ENCODE measurements around the gene PRDX5.
A peak's percentile ranks its signal among the peaks of the same experiment; 100 is the strongest.
"Not testable (repeated sequence)": the region's sequence is repeated elsewhere in the genome, so short reads cannot be mapped to it uniquely, and the experiment has no call there.

Gene PRDX5

DNA sequence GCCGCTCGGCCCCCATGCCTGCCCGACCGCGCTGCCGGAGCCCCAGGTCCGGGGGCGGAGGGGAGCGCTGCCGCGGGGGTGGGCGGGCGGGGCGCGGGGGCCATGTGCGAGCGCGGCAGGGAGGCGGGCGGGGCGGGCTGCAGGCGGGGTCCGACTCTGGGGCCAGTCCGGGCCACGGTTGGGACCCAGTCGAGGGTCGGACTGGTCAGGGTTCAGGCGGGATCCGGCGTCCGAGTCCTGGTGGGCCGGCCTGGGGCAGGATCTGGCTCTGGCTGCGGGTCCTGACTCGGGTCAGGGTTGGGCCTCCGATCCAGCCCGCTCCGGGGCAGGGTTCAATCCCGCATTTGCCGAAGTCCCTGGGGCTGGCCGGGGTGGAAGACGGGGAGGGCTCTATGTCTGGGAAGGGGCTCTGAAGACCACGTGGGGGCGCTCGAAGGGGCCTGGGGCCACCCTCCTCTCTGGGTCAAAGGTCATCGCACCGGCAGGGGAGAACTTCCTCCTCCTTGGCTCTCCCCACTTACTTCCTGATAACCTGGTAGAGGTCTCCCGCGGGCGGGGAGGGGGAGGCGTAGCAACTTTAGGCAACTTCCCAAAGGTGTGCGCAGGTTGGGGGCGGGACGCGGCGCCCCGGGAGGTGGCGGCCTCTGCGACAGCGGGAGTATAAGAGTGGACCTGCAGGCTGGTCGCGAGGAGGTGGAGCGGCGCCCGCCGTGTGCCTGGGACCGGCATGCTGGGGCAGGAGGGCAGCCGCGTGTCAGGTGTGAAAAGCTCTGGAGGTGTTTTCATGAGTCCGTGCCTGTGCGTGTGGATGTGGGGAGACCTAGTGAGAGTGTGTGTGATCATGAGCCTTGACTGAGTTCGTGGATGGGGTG is 12.0 kb upstream of the PRDX5 start:
- peak overlapping the region; percentile 58 to 82 (median 72) for H3K4me3 ChIP-seq (ENCODE audit: control insufficient read depth in 1 of 7, extremely low read depth in 1 of 7, insufficient read depth in 4 of 7, low read depth in 2 of 7, low read length in 6 of 7)
- DNase-seq, result peak; percentile 58 to 71 (median 62)
- H3K9me3 ChIP-seq (ENCODE audit: control extremely low read depth in 1 of 5, control insufficient read depth in 4 of 5, insufficient read depth in 2 of 5, low read depth in 1 of 5, low read length in 4 of 5), result no peaks in the 10 kb centered on the region
- peaks cover 0 to 8% (median 2%) of the 10 kb centered on the region in 4 experiments for H3K36me3 ChIP-seq (ENCODE audit: control insufficient read depth in 4 of 4, insufficient read depth in 4 of 4, low read length in 3 of 4)
- ChIA-PET POLR2A (interaction anchor here (1.3 to 2.5 kb wide), 3 partner anchors 12 to 99 kb away, joined by 7 to 26 read pairs (median 14); partner anchors contain the start of genes FERMT3, PRDX5 and TRMT112), CTCF (interaction anchor here (1.4 to 2.8 kb wide), 4 partner anchors 11 to 35 kb away, joined by 3 to 14 read pairs (median 13); partner anchors contain the start of genes PRDX5 and TRMT112)
- peaks cover 0 to 6% (median 4%) of the 10 kb centered on the region in 5 experiments for H3K27me3 ChIP-seq (replicated peaks in 2 of 5; ENCODE audit: control insufficient read depth in 4 of 5, insufficient read depth in 5 of 5, low read length in 4 of 5)
- peaks cover 7 to 30% (median 25%) of the 10 kb centered on the region in 4 experiments for H3K4me1 ChIP-seq (ENCODE audit: control extremely low read depth in 1 of 4, control insufficient read depth in 4 of 4, insufficient read depth in 4 of 4, low read length in 3 of 4)
- 0% methylated on average over 32 of the region's 71 CpGs for WGBS (ENCODE audit: insufficient coverage)
- H3K27ac ChIP-seq (ENCODE audit: insufficient read depth in 1 of 2, low read depth in 1 of 2, low read length in 2 of 2, poor library complexity in 1 of 2, severe bottlenecking in 2 of 2), result peak overlapping the region in 1 of 2 experiments; percentile 60

DNA sequence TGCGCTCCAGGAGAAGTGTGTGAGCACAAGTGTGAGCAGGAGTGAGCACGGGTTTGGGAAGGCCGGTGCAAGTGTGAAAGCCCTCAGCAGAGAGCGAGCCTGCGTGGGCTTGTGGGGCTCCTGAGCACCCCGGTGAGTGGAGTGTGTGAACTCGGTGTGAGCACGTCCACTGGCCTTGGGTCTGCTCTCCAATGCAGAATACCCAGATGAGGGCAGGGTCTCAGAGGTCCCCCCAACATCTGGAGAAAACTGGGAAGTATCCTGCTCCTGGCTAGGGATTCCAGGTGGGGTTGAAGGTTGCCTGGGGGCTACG is 11.4 kb upstream of the PRDX5 start:
- H3K27ac ChIP-seq (ENCODE audit: insufficient read depth in 1 of 2, low read depth in 1 of 2, low read length in 2 of 2, poor library complexity in 1 of 2, severe bottlenecking in 2 of 2), result peak overlapping the region in 1 of 2 experiments; percentile 60
- peaks cover 0 to 11% (median 2%) of the 10 kb centered on the region in 4 experiments for H3K36me3 ChIP-seq (ENCODE audit: control insufficient read depth in 4 of 4, insufficient read depth in 4 of 4, low read length in 3 of 4)
- 23% methylated on average over 9 of the region's 9 CpGs for WGBS (ENCODE audit: insufficient coverage)
- ChIA-PET POLR2A (no interaction called here), CTCF (interaction anchor here (1.4 to 2.7 kb wide), 3 partner anchors 10 to 34 kb away, joined by 3 to 14 read pairs (median 13); partner anchors contain the start of genes PRDX5 and TRMT112)
- peaks cover 0 to 5% (median 3%) of the 10 kb centered on the region in 5 experiments for H3K27me3 ChIP-seq (replicated peaks in 2 of 5; ENCODE audit: control insufficient read depth in 4 of 5, insufficient read depth in 5 of 5, low read length in 4 of 5)
- no peaks in the 10 kb centered on the region for H3K9me3 ChIP-seq (ENCODE audit: control extremely low read depth in 1 of 5, control insufficient read depth in 4 of 5, insufficient read depth in 2 of 5, low read depth in 1 of 5, low read length in 4 of 5)
- no peak for DNase-seq
- peak overlapping the region; percentile 58 to 82 (median 72) for H3K4me3 ChIP-seq (ENCODE audit: control insufficient read depth in 1 of 7, extremely low read depth in 1 of 7, insufficient read depth in 4 of 7, low read depth in 2 of 7, low read length in 6 of 7)
- H3K4me1 ChIP-seq (ENCODE audit: control extremely low read depth in 1 of 4, control insufficient read depth in 4 of 4, insufficient read depth in 4 of 4, low read length in 3 of 4), result peaks cover 7 to 26% (median 24%) of the 10 kb centered on the region in 4 experiments

DNA sequence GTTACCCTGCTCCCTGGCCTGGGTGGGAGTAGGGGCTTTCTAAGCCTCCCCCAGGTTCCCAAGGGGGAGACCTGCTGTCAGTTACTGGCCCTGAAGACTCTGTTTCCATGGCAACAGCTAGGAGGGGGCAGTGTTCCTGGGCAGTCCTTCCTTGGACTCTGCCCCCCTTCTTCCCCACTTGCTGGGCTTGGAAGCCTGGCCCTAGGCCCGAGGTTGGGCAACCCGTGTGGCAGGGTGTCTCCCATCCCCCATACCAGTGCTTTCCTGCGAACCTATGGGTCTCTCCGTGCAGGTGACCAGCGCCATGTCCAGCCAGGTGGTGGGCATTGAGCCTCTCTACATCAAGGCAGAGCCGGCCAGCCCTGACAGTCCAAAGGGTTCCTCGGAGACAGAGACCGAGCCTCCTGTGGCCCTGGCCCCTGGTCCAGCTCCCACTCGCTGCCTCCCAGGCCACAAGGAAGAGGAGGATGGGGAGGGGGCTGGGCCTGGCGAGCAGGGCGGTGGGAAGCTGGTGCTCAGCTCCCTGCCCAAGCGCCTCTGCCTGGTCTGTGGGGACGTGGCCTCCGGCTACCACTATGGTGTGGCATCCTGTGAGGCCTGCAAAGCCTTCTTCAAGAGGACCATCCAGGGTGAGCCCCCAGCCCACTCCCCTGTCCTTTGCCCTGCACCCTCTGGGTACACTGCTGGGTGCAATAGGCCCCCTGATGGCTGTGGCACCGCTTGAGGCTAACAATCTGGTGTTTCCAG is 10.9 kb upstream of the PRDX5 start:
- Histone ChIP-seq H3K27ac (ENCODE audit: insufficient read depth in 1 of 2, low read depth in 1 of 2, low read length in 2 of 2, poor library complexity in 1 of 2, severe bottlenecking in 2 of 2) (peak overlapping the region in 1 of 2 experiments; percentile 60), H3K36me3 (ENCODE audit: control insufficient read depth in 4 of 4, insufficient read depth in 4 of 4, low read length in 3 of 4) (peaks cover 0 to 11% (median 2%) of the 10 kb centered on the region in 4 experiments), H3K9me3 (ENCODE audit: control extremely low read depth in 1 of 5, control insufficient read depth in 4 of 5, insufficient read depth in 2 of 5, low read depth in 1 of 5, low read length in 4 of 5) (no peaks in the 10 kb centered on the region), H3K27me3 (replicated peaks in 2 of 5; ENCODE audit: control insufficient read depth in 4 of 5, insufficient read depth in 5 of 5, low read length in 4 of 5) (peaks cover 0 to under 1% (median 0%) of the 10 kb centered on the region in 5 experiments), H3K4me1 (ENCODE audit: control extremely low read depth in 1 of 4, control insufficient read depth in 4 of 4, insufficient read depth in 4 of 4, low read length in 3 of 4) (peaks cover 7 to 26% (median 24%) of the 10 kb centered on the region in 4 experiments), H3K4me3 (ENCODE audit: control insufficient read depth in 1 of 7, extremely low read depth in 1 of 7, insufficient read depth in 4 of 7, low read depth in 2 of 7, low read length in 6 of 7) (peak overlapping the region in 5 of 7 experiments; percentile 72 to 82 (median 77))
- CTCF ChIA-PET, result interaction anchor here (0.7 to 2.7 kb wide), 5 partner anchors 10 to 306 kb away, joined by 3 to 14 read pairs (median 4); partner anchors contain the start of genes PRDX5 and TRMT112
- POLR2A ChIA-PET, result no interaction called here
- 96% methylated on average over 3 of the region's 15 CpGs for WGBS (ENCODE audit: insufficient coverage)
- no peak for DNase-seq

DNA sequence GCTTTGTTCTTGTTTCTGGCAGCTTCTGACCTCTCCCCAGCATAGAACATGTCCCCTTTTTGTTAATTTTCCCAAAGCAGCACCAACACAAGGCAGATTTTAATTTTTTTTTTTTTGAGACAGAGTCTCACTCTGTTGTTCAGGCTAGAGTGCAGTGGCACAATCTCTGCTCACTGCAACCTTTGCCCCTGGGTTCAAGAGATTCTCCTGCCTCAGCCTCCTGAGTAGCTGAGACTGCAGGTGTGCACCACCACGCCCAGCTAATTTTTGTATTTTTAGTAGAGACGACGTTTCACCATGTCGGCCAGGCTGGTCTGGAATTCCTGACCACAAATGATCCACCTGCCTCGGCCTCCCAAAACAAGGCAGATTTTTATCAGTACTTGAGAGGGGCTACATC is 10.1 kb upstream of the PRDX5 start:
- POLR2A ChIA-PET, result not testable (repeated sequence)
- CTCF ChIA-PET, result interaction anchor here (1.1 to 2.7 kb wide), 4 partner anchors 9 to 38 kb away, joined by 4 to 14 read pairs (median 8); partner anchors contain the start of genes PRDX5 and TRMT112
- WGBS (ENCODE audit: insufficient coverage), result 98% methylated on average over 5 of the region's 5 CpGs

GRCh38 chr11:64312947-64313346 is 5.0 kb upstream of the PRDX5 start:
- Histone ChIP-seq H3K4me3 (ENCODE audit: control insufficient read depth in 1 of 7, extremely low read depth in 1 of 7, insufficient read depth in 4 of 7, low read depth in 2 of 7, low read length in 6 of 7) (no peak overlapping the region), H3K4me1 (ENCODE audit: control extremely low read depth in 1 of 4, control insufficient read depth in 4 of 4, insufficient read depth in 4 of 4, low read length in 3 of 4) (peaks cover 0 to 18% (median 14%) of the 10 kb centered on the region in 4 experiments), H3K27me3 (replicated peaks in 2 of 5; ENCODE audit: control insufficient read depth in 4 of 5, insufficient read depth in 5 of 5, low read length in 4 of 5) (no peaks in the 10 kb centered on the region), H3K36me3 (ENCODE audit: control insufficient read depth in 4 of 4, insufficient read depth in 4 of 4, low read length in 3 of 4) (peaks cover 13 to 46% (median 19%) of the 10 kb centered on the region in 4 experiments), H3K9me3 (ENCODE audit: control extremely low read depth in 1 of 5, control insufficient read depth in 4 of 5, insufficient read depth in 2 of 5, low read depth in 1 of 5, low read length in 4 of 5) (no peaks in the 10 kb centered on the region), H3K27ac (ENCODE audit: insufficient read depth in 1 of 2, low read depth in 1 of 2, low read length in 2 of 2, poor library complexity in 1 of 2, severe bottlenecking in 2 of 2) (no peak overlapping the region)
- ChIA-PET CTCF (interaction anchor here (0.9 to 8.7 kb wide), 3 partner anchors 19 to 40 kb away, joined by 3 to 133 read pairs (median 4); no protein-coding TSS in a partner anchor), POLR2A (no interaction called here)
- DNase-seq, result no peak
- WGBS (ENCODE audit: insufficient coverage), result 98% methylated on average over 10 of the region's 10 CpGs

More for the DNA sequence above, 10.1 kb upstream of the PRDX5 start:
- not testable (repeated sequence) for H3K27me3 ChIP-seq (replicated peaks in 2 of 5; ENCODE audit: control insufficient read depth in 4 of 5, insufficient read depth in 5 of 5, low read length in 4 of 5); H3K9me3 ChIP-seq (ENCODE audit: control extremely low read depth in 1 of 5, control insufficient read depth in 4 of 5, insufficient read depth in 2 of 5, low read depth in 1 of 5, low read length in 4 of 5); H3K4me3 ChIP-seq (ENCODE audit: control insufficient read depth in 1 of 7, extremely low read depth in 1 of 7, insufficient read depth in 4 of 7, low read depth in 2 of 7, low read length in 6 of 7); H3K27ac ChIP-seq (ENCODE audit: insufficient read depth in 1 of 2, low read depth in 1 of 2, low read length in 2 of 2, poor library complexity in 1 of 2, severe bottlenecking in 2 of 2); DNase-seq
- Histone ChIP-seq H3K4me1 (ENCODE audit: control extremely low read depth in 1 of 4, control insufficient read depth in 4 of 4, insufficient read depth in 4 of 4, low read length in 3 of 4) (peaks cover 7 to 26% (median 24%) of the 10 kb centered on the region in 4 experiments), H3K36me3 (ENCODE audit: control insufficient read depth in 4 of 4, insufficient read depth in 4 of 4, low read length in 3 of 4) (peaks cover 0 to 17% (median 5%) of the 10 kb centered on the region in 4 experiments)

DNA sequence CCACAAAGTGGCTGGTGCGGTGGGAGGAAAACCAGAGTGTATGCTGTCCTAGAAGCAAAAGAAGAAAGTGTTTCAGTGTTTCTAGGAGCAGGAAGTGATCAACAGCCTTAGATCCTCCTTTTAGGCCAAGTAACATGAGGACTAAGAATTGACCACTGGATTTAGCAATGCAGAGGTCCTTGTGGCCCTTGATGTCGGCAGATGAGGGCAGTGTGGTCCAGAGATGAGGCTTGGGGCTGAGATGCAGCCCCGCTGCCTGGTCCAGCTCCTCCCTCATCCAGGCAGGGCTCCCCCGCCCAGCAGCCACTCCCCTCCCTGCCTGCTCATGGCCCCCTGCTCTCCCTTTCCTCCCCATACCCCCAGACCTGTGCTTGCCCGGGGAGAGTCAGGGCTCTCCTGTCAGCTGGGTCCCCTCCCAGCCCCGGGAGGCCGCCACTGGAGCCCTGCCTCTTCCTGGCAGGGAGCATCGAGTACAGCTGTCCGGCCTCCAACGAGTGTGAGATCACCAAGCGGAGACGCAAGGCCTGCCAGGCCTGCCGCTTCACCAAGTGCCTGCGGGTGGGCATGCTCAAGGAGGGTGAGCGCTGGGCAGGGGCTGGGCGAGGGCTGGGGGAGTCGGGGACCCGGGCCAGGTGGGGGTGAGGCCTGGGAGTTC is 4.3 kb upstream of the PRDX5 start:
- ChIA-PET CTCF (interaction anchor here (1.0 to 8.7 kb wide), 3 partner anchors 19 to 44 kb away, joined by 3 to 133 read pairs (median 4); no protein-coding TSS in a partner anchor), POLR2A (no interaction called here)
- WGBS (ENCODE audit: insufficient coverage), result 98% methylated on average over 9 of the region's 18 CpGs

More for the DNA sequence above, 4.3 kb upstream of the PRDX5 start:
- Histone ChIP-seq H3K9me3 (ENCODE audit: control extremely low read depth in 1 of 5, control insufficient read depth in 4 of 5, insufficient read depth in 2 of 5, low read depth in 1 of 5, low read length in 4 of 5) (no peaks in the 10 kb centered on the region), H3K4me1 (ENCODE audit: control extremely low read depth in 1 of 4, control insufficient read depth in 4 of 4, insufficient read depth in 4 of 4, low read length in 3 of 4) (peaks cover 0 to 18% (median 18%) of the 10 kb centered on the region in 4 experiments), H3K27me3 (replicated peaks in 2 of 5; ENCODE audit: control insufficient read depth in 4 of 5, insufficient read depth in 5 of 5, low read length in 4 of 5) (no peaks in the 10 kb centered on the region), H3K27ac (ENCODE audit: insufficient read depth in 1 of 2, low read depth in 1 of 2, low read length in 2 of 2, poor library complexity in 1 of 2, severe bottlenecking in 2 of 2) (no peak overlapping the region), H3K36me3 (ENCODE audit: control insufficient read depth in 4 of 4, insufficient read depth in 4 of 4, low read length in 3 of 4) (peaks cover 13 to 46% (median 19%) of the 10 kb centered on the region in 4 experiments), H3K4me3 (ENCODE audit: control insufficient read depth in 1 of 7, extremely low read depth in 1 of 7, insufficient read depth in 4 of 7, low read depth in 2 of 7, low read length in 6 of 7) (no peak overlapping the region)
- no peak for DNase-seq
